Liver (tissue), 3 donors: ENCODE measurements around the gene RFPL4AL1.

Source experiments
- GABPA ChIP-seq, 2 donors: IDR thresholded peaks in 1 of 2; conservative IDR thresholded peaks in 1 of 2; 2 replicates each; pipeline ENCODE4 v1.6.1; 2016; ENCODE audit warnings: antibody characterized with exemption in 2 of 2, mild to moderate bottlenecking in 1 of 2, moderate library complexity in 1 of 2
- RAD21 ChIP-seq, 2 donors: IDR thresholded peaks; 2 replicates each; pipeline ENCODE4 v1.6.1; 2016; ENCODE audit warnings: antibody characterized with exemption in 2 of 2, mild to moderate bottlenecking in 2 of 2
- TF ChIP-seq, protein P1 (sequence below): IDR thresholded peaks from 2 replicates; pipeline ENCODE4 v1.6.1; 2016; ENCODE audit warnings: antibody characterized with exemption, mild to moderate bottlenecking
- TF ChIP-seq, protein P2 (sequence below): fragments of 150-350 bp; IDR thresholded peaks from 2 replicates; pipeline ENCODE4 v1.5.1; 2017; ENCODE audit warnings: improper control_type of control experiment, low read depth, low read length; ENCODE audit not compliant: missing input control
- donor health status: healthy.
- donor health status: healthy.

DNA sequence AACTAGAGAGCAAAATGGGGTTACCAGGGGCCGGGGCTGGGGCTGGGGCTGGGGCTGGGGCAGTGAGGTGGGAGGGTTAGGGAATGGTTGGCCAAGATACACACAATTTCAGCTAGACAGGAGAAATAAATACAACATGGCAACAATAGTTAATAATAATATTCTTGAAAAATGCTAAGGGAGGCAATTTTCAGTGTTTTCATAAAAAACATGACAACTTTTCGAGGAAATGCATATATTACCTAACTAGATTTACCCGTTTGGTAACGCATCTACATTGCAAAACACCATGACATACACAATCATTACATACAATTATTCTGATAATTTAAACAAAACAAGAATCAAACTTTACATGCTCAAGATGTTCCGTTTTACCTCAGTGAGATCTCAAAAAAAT lies 12.2 kb downstream of the RFPL4AL1 start:
- TF ChIP-seq GABPA (IDR thresholded peaks at IDR 0.05 in 1 of 2, conservative IDR thresholded peaks at IDR 0.05 in 1 of 2) (no peak), RAD21 (IDR thresholded peaks at IDR 0.05) (no peak)
- TF ChIP-seq, protein P1, sequence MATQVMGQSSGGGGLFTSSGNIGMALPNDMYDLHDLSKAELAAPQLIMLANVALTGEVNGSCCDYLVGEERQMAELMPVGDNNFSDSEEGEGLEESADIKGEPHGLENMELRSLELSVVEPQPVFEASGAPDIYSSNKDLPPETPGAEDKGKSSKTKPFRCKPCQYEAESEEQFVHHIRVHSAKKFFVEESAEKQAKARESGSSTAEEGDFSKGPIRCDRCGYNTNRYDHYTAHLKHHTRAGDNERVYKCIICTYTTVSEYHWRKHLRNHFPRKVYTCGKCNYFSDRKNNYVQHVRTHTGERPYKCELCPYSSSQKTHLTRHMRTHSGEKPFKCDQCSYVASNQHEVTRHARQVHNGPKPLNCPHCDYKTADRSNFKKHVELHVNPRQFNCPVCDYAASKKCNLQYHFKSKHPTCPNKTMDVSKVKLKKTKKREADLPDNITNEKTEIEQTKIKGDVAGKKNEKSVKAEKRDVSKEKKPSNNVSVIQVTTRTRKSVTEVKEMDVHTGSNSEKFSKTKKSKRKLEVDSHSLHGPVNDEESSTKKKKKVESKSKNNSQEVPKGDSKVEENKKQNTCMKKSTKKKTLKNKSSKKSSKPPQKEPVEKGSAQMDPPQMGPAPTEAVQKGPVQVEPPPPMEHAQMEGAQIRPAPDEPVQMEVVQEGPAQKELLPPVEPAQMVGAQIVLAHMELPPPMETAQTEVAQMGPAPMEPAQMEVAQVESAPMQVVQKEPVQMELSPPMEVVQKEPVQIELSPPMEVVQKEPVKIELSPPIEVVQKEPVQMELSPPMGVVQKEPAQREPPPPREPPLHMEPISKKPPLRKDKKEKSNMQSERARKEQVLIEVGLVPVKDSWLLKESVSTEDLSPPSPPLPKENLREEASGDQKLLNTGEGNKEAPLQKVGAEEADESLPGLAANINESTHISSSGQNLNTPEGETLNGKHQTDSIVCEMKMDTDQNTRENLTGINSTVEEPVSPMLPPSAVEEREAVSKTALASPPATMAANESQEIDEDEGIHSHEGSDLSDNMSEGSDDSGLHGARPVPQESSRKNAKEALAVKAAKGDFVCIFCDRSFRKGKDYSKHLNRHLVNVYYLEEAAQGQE: no peak
- TF ChIP-seq, protein P2, sequence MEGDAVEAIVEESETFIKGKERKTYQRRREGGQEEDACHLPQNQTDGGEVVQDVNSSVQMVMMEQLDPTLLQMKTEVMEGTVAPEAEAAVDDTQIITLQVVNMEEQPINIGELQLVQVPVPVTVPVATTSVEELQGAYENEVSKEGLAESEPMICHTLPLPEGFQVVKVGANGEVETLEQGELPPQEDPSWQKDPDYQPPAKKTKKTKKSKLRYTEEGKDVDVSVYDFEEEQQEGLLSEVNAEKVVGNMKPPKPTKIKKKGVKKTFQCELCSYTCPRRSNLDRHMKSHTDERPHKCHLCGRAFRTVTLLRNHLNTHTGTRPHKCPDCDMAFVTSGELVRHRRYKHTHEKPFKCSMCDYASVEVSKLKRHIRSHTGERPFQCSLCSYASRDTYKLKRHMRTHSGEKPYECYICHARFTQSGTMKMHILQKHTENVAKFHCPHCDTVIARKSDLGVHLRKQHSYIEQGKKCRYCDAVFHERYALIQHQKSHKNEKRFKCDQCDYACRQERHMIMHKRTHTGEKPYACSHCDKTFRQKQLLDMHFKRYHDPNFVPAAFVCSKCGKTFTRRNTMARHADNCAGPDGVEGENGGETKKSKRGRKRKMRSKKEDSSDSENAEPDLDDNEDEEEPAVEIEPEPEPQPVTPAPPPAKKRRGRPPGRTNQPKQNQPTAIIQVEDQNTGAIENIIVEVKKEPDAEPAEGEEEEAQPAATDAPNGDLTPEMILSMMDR: no peak
